HCT116 (cell line): Measurements from ENCODE around the gene GJA3. TPM values are rescaled to one million over a fixed set of nuclear protein-coding genes. Genes with fewer than 3 reads are reported as not detected.
A peak's percentile ranks its signal among the peaks of the same experiment; 100 is the strongest.

Source experiments
- ATAC-seq: fragments of 200-7000 bp; cut with Tn5 transposase; 2 replicates; pipeline ENCODE4 v1.9.1; 2020; ENCODE audit warnings: mild to moderate bottlenecking, moderate library complexity
- BruUV-seq: library from RNA; stranded (reverse); fragments of 400-500 nt; replicated peaks from 2 replicates; lab custom pipeline; 2021; lab: Mats Ljungman, UMichigan
- CTCF ChIA-PET: fragments of 300-600 bp; sonication (Branson Sonifier 250); formaldehyde crosslinking; loops from one replicate; lab custom pipeline; 2021; ENCODE audit warnings: antibody characterized with exemption; lab: Charles Lee
- POLR2A ChIA-PET: fragments of 300-600, 350-600 bp; sonication (Branson Sonifier 250); formaldehyde crosslinking; loops from one replicate; lab custom pipeline; 2021; ENCODE audit warnings: antibody characterized with exemption; lab: Charles Lee
- RAD21 ChIA-PET, 2 experiments: fragments of 300-600 bp; sonication (Branson Sonifier 250); formaldehyde crosslinking; loops; one replicate each; lab custom pipeline; 2023; ENCODE audit warnings: low total read pairs in 2 of 2; ENCODE audit not compliant: uncharacterized antibody in 2 of 2, unreplicated experiment in 2 of 2, low non-redundant PET in 1 of 2; lab: Charles Lee
- DNase-seq: peaks from one replicate; pipeline ENCODE4 v3.0.0-alpha.2; 2010; ENCODE audit warnings: low read depth, low spot score
- H2AFZ ChIP-seq: fragments of 200-600 bp; shearing (Covaris generic), sonication (generic); 2 replicates; pipeline ENCODE4 v1.6.1; 2017; ENCODE audit warnings: low read depth, mixed run types, mixed read lengths, antibody characterized with exemption, low read length; ENCODE audit not compliant: poor library complexity, severe bottlenecking
- H3K27ac ChIP-seq: 2 replicates; pipeline ENCODE4 v1.5.1; 2012; ENCODE audit warnings: low read depth, low read length
- H3K27me3 ChIP-seq: fragments of 200-600 bp; sonication (generic); 2 replicates; pipeline ENCODE4 v1.6.1; 2016; ENCODE audit warnings: mixed run types, low read length, mixed read lengths; ENCODE audit not compliant: insufficient read depth
- H3K36me3 ChIP-seq, 2 experiments: fragments of 200-500 bp in 1 of 2; fragments of 200-600 bp in 1 of 2; sonication (Bioruptor generic) in 1 of 2; sonication (generic) in 1 of 2; 2 replicates each; pipeline versions ENCODE4 v1.5.1 to v1.6.1; 2014 to 2016; ENCODE audit warnings: low read length in 2 of 2, inconsistent platforms in 1 of 2, mixed read lengths in 1 of 2, mixed run types in 1 of 2; ENCODE audit not compliant: insufficient read depth in 2 of 2, control insufficient read depth in 1 of 2
- H3K4me1 ChIP-seq, 2 experiments: fragments of 200-600 bp in 1 of 2; sonication (generic) in 1 of 2; 2 replicates each; pipeline versions ENCODE4 v1.5.1 to v1.6.1; 2012 to 2017; ENCODE audit warnings: low read length in 2 of 2, inconsistent platforms in 1 of 2, mild to moderate bottlenecking in 1 of 2, mixed read lengths in 1 of 2, mixed run types in 1 of 2, moderate library complexity in 1 of 2; ENCODE audit not compliant: insufficient read depth in 2 of 2, control insufficient read depth in 1 of 2
- H3K4me2 ChIP-seq: fragments of 200-600 bp; sonication (generic); 2 replicates; pipeline ENCODE4 v1.6.1; 2017; ENCODE audit warnings: mixed run types, low read length, mixed read lengths
- H3K4me3 ChIP-seq, 2 experiments: fragments of 200-600 bp in 1 of 2; sonication (generic) in 1 of 2; replicated peaks in 1 of 2; 2 replicates each; pipeline ENCODE4 v1.5.1; 2011 to 2016; ENCODE audit warnings: low read length in 2 of 2, control low read depth in 1 of 2, low read depth in 1 of 2, mild to moderate bottlenecking in 1 of 2, mixed read lengths in 1 of 2, mixed run types in 1 of 2
- H3K79me2 ChIP-seq: fragments of 200-600 bp; sonication (generic); 2 replicates; pipeline ENCODE4 v1.6.1; 2017; ENCODE audit warnings: mild to moderate bottlenecking, mixed run types, low read length, moderate library complexity, mixed read lengths; ENCODE audit not compliant: insufficient read depth
- H3K9ac ChIP-seq: fragments of 200-600 bp; sonication (generic); 2 replicates; pipeline ENCODE4 v1.6.1; 2016; ENCODE audit warnings: low read length, mixed read lengths
- H3K9me2 ChIP-seq: fragments of 200-600 bp; sonication (generic), shearing (Covaris generic); 2 replicates; pipeline ENCODE4 v1.6.1; 2017; ENCODE audit warnings: mixed run types, mild to moderate bottlenecking, moderate library complexity; ENCODE audit not compliant: insufficient read depth
- H3K9me3 ChIP-seq, 2 experiments: fragments of 200-500 bp in 1 of 2; fragments of 200-600 bp in 1 of 2; sonication (Bioruptor generic) in 1 of 2; sonication (generic) in 1 of 2; 2 replicates each; pipeline ENCODE4 v1.6.1; 2014 to 2017; ENCODE audit warnings: low read length in 2 of 2, mixed read lengths in 2 of 2, inconsistent platforms in 1 of 2, low read depth in 1 of 2, mild to moderate bottlenecking in 1 of 2, mixed run types in 1 of 2, moderate library complexity in 1 of 2; ENCODE audit not compliant: control insufficient read depth in 1 of 2, insufficient read depth in 1 of 2
- H4K20me1 ChIP-seq: fragments of 200-600 bp; sonication (generic), shearing (Covaris generic); 2 replicates; pipeline ENCODE4 v1.6.1; 2017; ENCODE audit warnings: mixed run types, mild to moderate bottlenecking, moderate library complexity; ENCODE audit not compliant: insufficient read depth
- EZH2phosphoT487 ChIP-seq: fragments of 200-600 bp; IDR thresholded peaks from 2 replicates; pipeline ENCODE4 v1.6.1; 2018; ENCODE audit warnings: antibody characterized with exemption, borderline replicate concordance
- FOSL1 ChIP-seq: IDR thresholded peaks from 2 replicates; pipeline ENCODE4 v1.6.1; 2012; ENCODE audit warnings: low read depth
- JUND ChIP-seq: IDR thresholded peaks from 2 replicates; pipeline ENCODE4 v1.6.1; 2012
- POLR2A ChIP-seq: IDR thresholded peaks from 2 replicates; pipeline ENCODE4 v1.7.0; 2011; ENCODE audit warnings: borderline replicate concordance; ENCODE audit not compliant: insufficient read depth, insufficient read length; ENCODE audit errors: extremely low read depth
- POLR2AphosphoS5 ChIP-seq: IDR thresholded peaks from 2 replicates; pipeline ENCODE4 v1.6.1; 2011; ENCODE audit warnings: mild to moderate bottlenecking, low read depth, low read length, moderate library complexity
- REST ChIP-seq: IDR thresholded peaks from 2 replicates; pipeline ENCODE4 v1.6.1; 2012; ENCODE audit warnings: low read depth
- ZFX ChIP-seq: fragments of 450-650 bp; IDR thresholded peaks from 2 replicates; pipeline ENCODE4 v1.6.1; 2017
- ZNF274 ChIP-seq: fragments of 200-500 bp; sonication (Bioruptor generic); IDR thresholded peaks from 2 replicates; pipeline ENCODE4 v1.6.1; 2014; ENCODE audit warnings: mild to moderate bottlenecking, low read depth, low read length, inconsistent platforms
- intact Hi-C: fragments of 100-400 bp; cut with micrococcal nuclease; formaldehyde crosslinking; loops from 2 replicates; pipeline ENCODE4 v1.10.0; 2022
- total RNA-seq: library from RNA; stranded (reverse); gene quantifications from one replicate; pipeline ENCODE4 v1.2.1, GENCODE V29; 2021; ENCODE audit not compliant: unreplicated experiment
- TF ChIP-seq, protein P1 (sequence below): IDR thresholded peaks from 2 replicates; pipeline ENCODE4 v1.6.1; 2011; ENCODE audit warnings: mild to moderate bottlenecking, low read length, moderate library complexity; ENCODE audit not compliant: insufficient replicate concordance; ENCODE audit errors: extremely low read depth
- TF ChIP-seq, protein P2 (sequence below), 3 experiments: fragments of 200-600 bp in 1 of 3; sonication (generic) in 1 of 3; IDR thresholded peaks in 2 of 3; conservative IDR thresholded peaks in 1 of 3; 2 replicates each; pipeline ENCODE4 v1.5.1; 2012 to 2017; ENCODE audit warnings: low read depth in 2 of 3, low read length in 2 of 3, antibody characterized with exemption in 1 of 3, borderline replicate concordance in 1 of 3, control low read depth in 1 of 3, mild to moderate bottlenecking in 1 of 3, mixed read lengths in 1 of 3, mixed run types in 1 of 3, moderate library complexity in 1 of 3; ENCODE audit not compliant: insufficient read depth in 1 of 3

The GJA3 gene
- total RNA-seq, 1 experiment from 2014 or later, result 8.0 TPM

- Histone ChIP-seq H3K27ac (peak overlapping the region; percentile 28; the same call in 1 of the 2 replicates), H3K79me2 (no peaks in the 10 kb centered on the region), H3K4me3 (peak overlapping the region; percentile 36 to 47), H3K27me3 (no peaks in the 10 kb centered on the region), H3K4me1 (peaks cover 7 to 61% of the 10 kb centered on the region in 2 experiments; a peak in 3 of 4 replicates), H3K9ac (peak overlapping the region; percentile 34; the same call in 1 of the 2 replicates), H3K9me3 (no peaks in the 10 kb centered on the region)
- BruUV-seq, result no TSS peak
- CTCF ChIA-PET, result no interaction called here
- intact Hi-C loops, result no loop called here
- DNase-seq, result no peak
- TF ChIP-seq JUND, result no peak
- TF ChIP-seq, protein P1, sequence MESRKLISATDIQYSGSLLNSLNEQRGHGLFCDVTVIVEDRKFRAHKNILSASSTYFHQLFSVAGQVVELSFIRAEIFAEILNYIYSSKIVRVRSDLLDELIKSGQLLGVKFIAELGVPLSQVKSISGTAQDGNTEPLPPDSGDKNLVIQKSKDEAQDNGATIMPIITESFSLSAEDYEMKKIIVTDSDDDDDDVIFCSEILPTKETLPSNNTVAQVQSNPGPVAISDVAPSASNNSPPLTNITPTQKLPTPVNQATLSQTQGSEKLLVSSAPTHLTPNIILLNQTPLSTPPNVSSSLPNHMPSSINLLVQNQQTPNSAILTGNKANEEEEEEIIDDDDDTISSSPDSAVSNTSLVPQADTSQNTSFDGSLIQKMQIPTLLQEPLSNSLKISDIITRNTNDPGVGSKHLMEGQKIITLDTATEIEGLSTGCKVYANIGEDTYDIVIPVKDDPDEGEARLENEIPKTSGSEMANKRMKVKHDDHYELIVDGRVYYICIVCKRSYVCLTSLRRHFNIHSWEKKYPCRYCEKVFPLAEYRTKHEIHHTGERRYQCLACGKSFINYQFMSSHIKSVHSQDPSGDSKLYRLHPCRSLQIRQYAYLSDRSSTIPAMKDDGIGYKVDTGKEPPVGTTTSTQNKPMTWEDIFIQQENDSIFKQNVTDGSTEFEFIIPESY, result no peak
- no peak for TF ChIP-seq FOSL1
- TF ChIP-seq POLR2AphosphoS5, result no peak
- no peak for TF ChIP-seq POLR2A
- TF ChIP-seq ZFX, result no peak
- TF ChIP-seq, protein P2, sequence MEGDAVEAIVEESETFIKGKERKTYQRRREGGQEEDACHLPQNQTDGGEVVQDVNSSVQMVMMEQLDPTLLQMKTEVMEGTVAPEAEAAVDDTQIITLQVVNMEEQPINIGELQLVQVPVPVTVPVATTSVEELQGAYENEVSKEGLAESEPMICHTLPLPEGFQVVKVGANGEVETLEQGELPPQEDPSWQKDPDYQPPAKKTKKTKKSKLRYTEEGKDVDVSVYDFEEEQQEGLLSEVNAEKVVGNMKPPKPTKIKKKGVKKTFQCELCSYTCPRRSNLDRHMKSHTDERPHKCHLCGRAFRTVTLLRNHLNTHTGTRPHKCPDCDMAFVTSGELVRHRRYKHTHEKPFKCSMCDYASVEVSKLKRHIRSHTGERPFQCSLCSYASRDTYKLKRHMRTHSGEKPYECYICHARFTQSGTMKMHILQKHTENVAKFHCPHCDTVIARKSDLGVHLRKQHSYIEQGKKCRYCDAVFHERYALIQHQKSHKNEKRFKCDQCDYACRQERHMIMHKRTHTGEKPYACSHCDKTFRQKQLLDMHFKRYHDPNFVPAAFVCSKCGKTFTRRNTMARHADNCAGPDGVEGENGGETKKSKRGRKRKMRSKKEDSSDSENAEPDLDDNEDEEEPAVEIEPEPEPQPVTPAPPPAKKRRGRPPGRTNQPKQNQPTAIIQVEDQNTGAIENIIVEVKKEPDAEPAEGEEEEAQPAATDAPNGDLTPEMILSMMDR (IDR thresholded peaks at IDR 0.05 in 2 of 3, conservative IDR thresholded peaks at IDR 0.05 in 1 of 3; ENCODE audit: borderline replicate concordance in 1 of 3, insufficient read depth in 1 of 3, low read depth in 2 of 3, low read length in 2 of 3), result no peak
- no peak for TF ChIP-seq REST
- TF ChIP-seq ZNF274, result no peak
- TF ChIP-seq EZH2phosphoT487, result no peak
- TF ChIP-seq, all 23 proteins: peak for 0
- Histone ChIP-seq H4K20me1 (no peaks in the 10 kb centered on the region), H3K4me2 (peak overlapping the region; percentile 96), H2AFZ (peak overlapping the region; percentile 48), H3K9me2 (no peaks in the 10 kb centered on the region), H3K36me3 (no peaks in the 10 kb centered on the region)
- ATAC-seq, result no peak
- POLR2A ChIA-PET, result interaction anchor here (1.5 kb wide), 1 partner anchor 40 kb away, joined by 5 read pairs; the partner anchor contains the start of gene GJA3
- RAD21 ChIA-PET, result no interaction called here
These were observed 39.7 kb downstream of the GJA3 start for GRCh38 chr13:20121159-20121525.
